Measurements from ENCODE around the gene DOCK4. TPM values are rescaled to one million over a fixed set of nuclear protein-coding genes. Genes with fewer than 3 reads are reported as not detected.

Gene DOCK4
- total RNA-seq, 2 donors from 2014 or later: 6.5 to 11.1 TPM

DNA sequence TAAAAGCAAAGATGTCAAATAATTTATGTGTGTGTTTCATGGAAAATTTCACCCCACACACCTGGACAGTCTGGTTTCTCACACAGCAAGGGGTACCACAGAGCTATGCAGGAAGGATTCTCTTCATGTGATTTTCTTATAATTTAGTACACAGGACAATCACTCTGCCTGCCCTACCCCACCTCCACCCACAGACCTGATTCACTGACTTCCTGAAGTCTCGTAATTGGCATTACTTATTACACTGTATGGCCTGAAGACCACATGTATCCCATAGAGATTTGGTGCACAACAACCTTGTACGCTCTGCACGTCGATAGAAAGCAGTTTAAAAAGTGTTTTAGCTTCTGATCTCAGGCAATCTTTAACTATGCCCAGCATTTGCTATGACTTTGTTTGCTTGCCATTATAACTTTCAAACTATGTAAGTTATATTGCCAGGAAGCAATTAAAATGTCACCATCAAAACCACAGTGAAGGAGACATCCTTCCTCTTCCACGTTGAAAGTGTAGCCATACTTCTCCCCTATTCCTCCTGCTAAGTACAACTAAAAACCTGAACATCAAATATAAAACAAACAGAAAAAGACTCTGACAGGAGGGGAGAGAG, 364.5 kb downstream of the DOCK4 start:
- TF ChIP-seq, protein P1, sequence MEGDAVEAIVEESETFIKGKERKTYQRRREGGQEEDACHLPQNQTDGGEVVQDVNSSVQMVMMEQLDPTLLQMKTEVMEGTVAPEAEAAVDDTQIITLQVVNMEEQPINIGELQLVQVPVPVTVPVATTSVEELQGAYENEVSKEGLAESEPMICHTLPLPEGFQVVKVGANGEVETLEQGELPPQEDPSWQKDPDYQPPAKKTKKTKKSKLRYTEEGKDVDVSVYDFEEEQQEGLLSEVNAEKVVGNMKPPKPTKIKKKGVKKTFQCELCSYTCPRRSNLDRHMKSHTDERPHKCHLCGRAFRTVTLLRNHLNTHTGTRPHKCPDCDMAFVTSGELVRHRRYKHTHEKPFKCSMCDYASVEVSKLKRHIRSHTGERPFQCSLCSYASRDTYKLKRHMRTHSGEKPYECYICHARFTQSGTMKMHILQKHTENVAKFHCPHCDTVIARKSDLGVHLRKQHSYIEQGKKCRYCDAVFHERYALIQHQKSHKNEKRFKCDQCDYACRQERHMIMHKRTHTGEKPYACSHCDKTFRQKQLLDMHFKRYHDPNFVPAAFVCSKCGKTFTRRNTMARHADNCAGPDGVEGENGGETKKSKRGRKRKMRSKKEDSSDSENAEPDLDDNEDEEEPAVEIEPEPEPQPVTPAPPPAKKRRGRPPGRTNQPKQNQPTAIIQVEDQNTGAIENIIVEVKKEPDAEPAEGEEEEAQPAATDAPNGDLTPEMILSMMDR (IDR thresholded peaks at IDR 0.05): no peak
- no peak for DNase-seq
- Histone ChIP-seq H3K27ac (peak overlapping the region; percentile 16), H3K36me3 (no peaks in the 10 kb centered on the region), H3K9ac (ENCODE audit: low read depth in 2 of 2, low read length in 2 of 2) (peak overlapping the region in 1 of 2 donors; percentile 6), H3K9me3 (no peaks in the 10 kb centered on the region), H3K4me3 (no peak overlapping the region), H3K4me1 (peaks cover 5% of the 10 kb centered on the region), H3K27me3 (no peaks in the 10 kb centered on the region)
- intact Hi-C loops (cut with DNase I): no loop called here

DNA sequence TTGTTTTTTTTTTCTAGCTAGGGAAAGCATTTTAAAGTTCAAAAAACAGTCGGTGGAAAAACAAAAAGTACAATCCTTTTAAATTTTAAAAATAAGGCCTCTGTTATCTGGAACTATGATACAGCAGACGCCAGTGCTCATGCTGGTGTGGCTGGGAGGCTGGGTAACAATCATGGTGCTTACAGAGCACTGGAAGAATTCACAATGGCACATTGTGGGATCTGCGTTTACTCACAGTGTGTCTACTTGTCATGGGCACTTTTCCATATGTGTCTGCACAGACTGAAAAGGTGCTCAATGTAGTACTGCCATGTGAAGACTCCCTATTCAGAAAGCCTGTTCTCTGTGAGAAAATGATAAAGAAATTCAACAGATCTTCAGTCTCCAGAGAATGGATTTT, 365.7 kb downstream of the DOCK4 start:
- Histone ChIP-seq H3K36me3 (no peaks in the 10 kb centered on the region), H3K27ac (no peak overlapping the region), H3K4me1 (peaks cover 5% of the 10 kb centered on the region), H3K27me3 (no peaks in the 10 kb centered on the region), H3K4me3 (no peak overlapping the region), H3K9ac (ENCODE audit: low read depth in 2 of 2, low read length in 2 of 2) (no peak overlapping the region), H3K9me3 (no peaks in the 10 kb centered on the region)
- TF ChIP-seq, protein P1 (IDR thresholded peaks at IDR 0.05): no peak
- DNase-seq: no peak
- intact Hi-C loops (cut with DNase I): no loop called here

- peaks cover 5% of the 10 kb centered on the region for H3K4me1 ChIP-seq
- DNase-seq: no peak
- H3K9me3 ChIP-seq: no peaks in the 10 kb centered on the region
- no peaks in the 10 kb centered on the region for H3K36me3 ChIP-seq
- no peak overlapping the region for H3K27ac ChIP-seq
- no peak overlapping the region for H3K4me3 ChIP-seq
- TF ChIP-seq, protein P1 (IDR thresholded peaks at IDR 0.05): no peak
- intact Hi-C loops (cut with DNase I): no loop called here
- H3K9ac ChIP-seq (ENCODE audit: low read depth in 2 of 2, low read length in 2 of 2): no peak overlapping the region
- no peaks in the 10 kb centered on the region for H3K27me3 ChIP-seq
Measured at GRCh38 chr7:111839261-111839660, 366.9 kb downstream of the DOCK4 start.

- Histone ChIP-seq H3K27ac (no peak overlapping the region), H3K9me3 (no peaks in the 10 kb centered on the region), H3K4me3 (no peak overlapping the region), H3K36me3 (no peaks in the 10 kb centered on the region), H3K4me1 (no peaks in the 10 kb centered on the region), H3K27me3 (no peaks in the 10 kb centered on the region), H3K9ac (ENCODE audit: low read depth in 2 of 2, low read length in 2 of 2) (no peak overlapping the region)
- TF ChIP-seq, protein P1 (IDR thresholded peaks at IDR 0.05): no peak
- DNase-seq: no peak
- intact Hi-C loops (cut with DNase I): no loop called here
Measured at GRCh38 chr7:111836592-111836991, 369.6 kb downstream of the DOCK4 start.

GRCh38 chr7:111835066-111835465, 371.1 kb downstream of the DOCK4 start:
- Histone ChIP-seq H3K27me3 (no peaks in the 10 kb centered on the region), H3K36me3 (no peaks in the 10 kb centered on the region), H3K27ac (no peak overlapping the region), H3K4me1 (no peaks in the 10 kb centered on the region), H3K9me3 (no peaks in the 10 kb centered on the region), H3K9ac (ENCODE audit: low read depth in 2 of 2, low read length in 2 of 2) (no peak overlapping the region), H3K4me3 (no peak overlapping the region)
- intact Hi-C loops (cut with DNase I): no loop called here
- DNase-seq: no peak
- TF ChIP-seq, protein P1 (IDR thresholded peaks at IDR 0.05): no peak

All from colonic mucosa (tissue), 4 donors.